Endothelial cell of umbilical vein (primary cell): ENCODE measurements around the gene ACVR2B. TPM values are rescaled to one million over a fixed set of nuclear protein-coding genes. Genes with fewer than 3 reads are reported as not detected.

ENCODE experiments used
- BruUV-seq: library from RNA; stranded (reverse); fragments of 400-500 nt; replicated peaks from 2 replicates; lab custom pipeline; 2021; lab: Mats Ljungman, UMichigan
- CTCF ChIA-PET: fragments of 300-600, 350-600 bp; sonication (Branson Sonifier 250); formaldehyde crosslinking; loops from one replicate; lab custom pipeline; 2021; ENCODE audit warnings: antibody characterized with exemption, inconsistent platforms; lab: Charles Lee
- POLR2A ChIA-PET: fragments of 300-600, 350-600 bp; sonication (Branson Sonifier 250); formaldehyde crosslinking; loops from one replicate; lab custom pipeline; 2021; ENCODE audit warnings: antibody characterized with exemption, inconsistent platforms; lab: Charles Lee
- DNase-seq: peaks from one replicate; pipeline ENCODE4 v3.0.0-alpha.2; 2011; ENCODE audit warnings: low read depth, low spot score
- FAIRE-seq: peaks from 2 replicates; lab custom pipeline; 2011; peaks lifted over from hg19 to GRCh38; lab: Jason Lieb, UNC
- H2AFZ ChIP-seq: 2 replicates; pipeline ENCODE4 v1.6.0; 2012; ENCODE audit warnings: low read depth, low read length, control low read depth, inconsistent platforms
- H3K27ac ChIP-seq: 2 replicates; pipeline ENCODE4 v1.5.1; 2011; ENCODE audit warnings: low read depth, mild to moderate bottlenecking, control low read depth, low read length, moderate library complexity; ENCODE audit not compliant: insufficient read depth
- H3K27me3 ChIP-seq, 2 experiments: 2 replicates each; pipeline versions ENCODE4 v1.6.0 to v1.6.1; 2011; ENCODE audit warnings: low read length in 2 of 2, mixed read lengths in 1 of 2; ENCODE audit not compliant: control insufficient read depth in 2 of 2, insufficient read depth in 2 of 2
- H3K36me3 ChIP-seq, 2 experiments: 2 replicates in 1 of 2; 3 replicates in 1 of 2; pipeline ENCODE4 v1.5.1; 2011; ENCODE audit warnings: low read length in 2 of 2, mild to moderate bottlenecking in 1 of 2, moderate library complexity in 1 of 2; ENCODE audit not compliant: control insufficient read depth in 2 of 2, insufficient read depth in 2 of 2; ENCODE audit errors: extremely low read depth in 1 of 2
- H3K4me1 ChIP-seq: 3 replicates; pipeline ENCODE4 v1.5.1; 2011; ENCODE audit warnings: mild to moderate bottlenecking, low read length; ENCODE audit not compliant: control insufficient read depth, insufficient read depth; ENCODE audit errors: extremely low read depth
- H3K4me2 ChIP-seq: 2 replicates; pipeline ENCODE4 v1.6.1; 2011; ENCODE audit warnings: low read length, control low read depth, mixed read lengths; ENCODE audit not compliant: insufficient read depth
- H3K4me3 ChIP-seq, 3 experiments: fragments of 200-600 bp in 1 of 3; sonication (generic), shearing (Covaris generic) in 1 of 3; replicated peaks in 1 of 3; 2 replicates each; pipeline ENCODE4 v1.5.1; 2011 to 2016; ENCODE audit warnings: control low read depth in 3 of 3, low read length in 3 of 3, mild to moderate bottlenecking in 2 of 3, inconsistent platforms in 1 of 3, low read depth in 1 of 3, moderate library complexity in 1 of 3; ENCODE audit not compliant: insufficient read depth in 1 of 3
- H3K79me2 ChIP-seq: 2 replicates; pipeline ENCODE4 v1.6.0; 2012; ENCODE audit warnings: low read length, inconsistent platforms; ENCODE audit not compliant: control insufficient read depth, insufficient read depth
- H3K9ac ChIP-seq: replicated peaks from 2 replicates; pipeline ENCODE3; 2011; ENCODE audit warnings: low read length, control low read depth; ENCODE audit not compliant: insufficient read depth; ENCODE audit errors: extremely low read depth
- H3K9me1 ChIP-seq: replicated peaks from 3 replicates; pipeline ENCODE4 v1.6.0; 2011; ENCODE audit warnings: mild to moderate bottlenecking, low read length; ENCODE audit not compliant: control insufficient read depth, insufficient read depth; ENCODE audit errors: extremely low read depth
- H3K9me3 ChIP-seq: replicated peaks from 2 replicates; pipeline ENCODE4 v1.5.1; 2012; ENCODE audit warnings: low read length, inconsistent platforms; ENCODE audit not compliant: control insufficient read depth, insufficient read depth
- H4K20me1 ChIP-seq: replicated peaks from 2 replicates; pipeline ENCODE3; 2011; ENCODE audit warnings: mild to moderate bottlenecking, low read length; ENCODE audit not compliant: control insufficient read depth, insufficient read depth; ENCODE audit errors: extremely low read depth
- EZH2 ChIP-seq: IDR thresholded peaks from 2 replicates; pipeline ENCODE4 v1.6.1; 2012; ENCODE audit warnings: borderline replicate concordance, low read depth, mild to moderate bottlenecking, moderate library complexity, low read length, inconsistent platforms; ENCODE audit not compliant: severe bottlenecking
- FOS ChIP-seq: IDR thresholded peaks from 2 replicates; pipeline ENCODE4 v1.6.1; 2011; ENCODE audit warnings: mild to moderate bottlenecking, low read length, moderate library complexity, borderline replicate concordance; ENCODE audit not compliant: insufficient read depth
- JUN ChIP-seq: IDR thresholded peaks from 2 replicates; pipeline ENCODE4 v1.6.1; 2011; ENCODE audit warnings: borderline replicate concordance, low read depth; ENCODE audit not compliant: insufficient read length, insufficient read depth
- MYC ChIP-seq: IDR thresholded peaks from one replicate; pipeline ENCODE4 v1.6.1; 2011; ENCODE audit warnings: mild to moderate bottlenecking, low read depth, low read length
- POLR2A ChIP-seq: IDR thresholded peaks from 2 replicates; pipeline ENCODE4 v1.6.1; 2012; ENCODE audit warnings: low read depth, mild to moderate bottlenecking, control low read depth, low read length
- POLR2AphosphoS5 ChIP-seq: IDR thresholded peaks from 2 replicates; pipeline ENCODE4 v1.6.1; 2012; ENCODE audit warnings: low read depth, mild to moderate bottlenecking, control low read depth, low read length, moderate library complexity; ENCODE audit not compliant: insufficient read depth
- dilution Hi-C: fragments of 300-500 bp; cut with MboI; formaldehyde crosslinking; loops from one replicate; pipeline ENCODE4 v1.15.0; 2019; ENCODE audit warnings: low sequenced_read_pairs; ENCODE audit not compliant: extremely low pct_ligation_motif_present
- intact Hi-C: fragments of 100-400 bp; cut with micrococcal nuclease; formaldehyde crosslinking; loops from one replicate; pipeline ENCODE4 v1.10.0; 2022
- polyA plus RNA-seq, 4 experiments: library from polyadenylated mRNA; depleted of rRNA in 3 of 4; stranded (reverse) in 3 of 4; unstranded in 1 of 4; fragments of >200 nt; gene quantifications; 2 replicates each; pipeline versions ENCODE4 v1.2.1 to v1.2.3, GENCODE V29; 2011 to 2012; ENCODE audit warnings: missing spikeins in 1 of 4
- total RNA-seq: library from RNA; stranded (reverse); gene quantifications from 2 replicates; pipeline ENCODE4 v1.2.3, GENCODE V29; 2021
- TF ChIP-seq, protein P1 (sequence below): IDR thresholded peaks from 2 replicates; pipeline ENCODE4 v1.6.1; 2011; ENCODE audit not compliant: insufficient read depth, insufficient read length
- TF ChIP-seq, protein P2 (sequence below), 2 donors: IDR thresholded peaks; 1 replicate in 1 of 2; 2 replicates in 1 of 2; pipeline ENCODE4 v1.5.1; 2011; ENCODE audit warnings: low read length in 2 of 2, mild to moderate bottlenecking in 2 of 2, moderate library complexity in 2 of 2, control low read depth in 1 of 2, inconsistent platforms in 1 of 2, low read depth in 1 of 2; ENCODE audit not compliant: insufficient read depth in 1 of 2; ENCODE audit errors: extremely low read depth in 1 of 2

ACVR2B gene
- total and polyA plus RNA-seq, 2 donors (not counting 3 experiments of a cell fraction or from before 2014, with no cell fraction given): 2.0 to 4.9 TPM

DNA sequence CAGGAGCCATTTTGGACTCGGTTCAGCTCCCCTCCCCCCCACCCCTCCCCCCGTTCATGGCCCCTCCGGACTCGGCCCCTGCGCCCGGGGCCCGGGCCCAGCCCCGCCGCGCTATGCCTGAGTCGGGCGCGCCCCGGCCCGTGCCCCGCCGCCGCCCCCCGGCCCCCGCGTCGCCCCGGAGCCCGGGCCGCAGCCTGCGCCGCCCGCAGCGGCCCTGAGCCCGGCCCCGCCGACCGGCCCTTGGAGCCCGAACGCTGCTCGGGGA is 155 bp downstream of the ACVR2B start:
- dilution Hi-C loops (no loop called here), intact Hi-C loops (no loop called here)
- DNase-seq (no peak), FAIRE-seq (no peak)
- Histone ChIP-seq H3K4me2 (peak overlapping the region; percentile 81), H3K9ac (peak overlapping the region; percentile 82), H3K9me3 (no peaks in the 10 kb centered on the region), H4K20me1 (peaks cover 2% of the 10 kb centered on the region), H3K79me2 (peaks cover 5% of the 10 kb centered on the region), H3K27ac (peak overlapping the region; percentile 45), H3K36me3 (no peaks in the 10 kb centered on the region), H3K27me3 (no peaks in the 10 kb centered on the region), H2AFZ (peak overlapping the region; percentile 70), H3K9me1 (no peaks in the 10 kb centered on the region), H3K4me3 (peak overlapping the region; percentile 37 to 85 (median 68)), H3K4me1 (no peaks in the 10 kb centered on the region)
- POLR2A ChIA-PET: no interaction called here
- CTCF ChIA-PET: interaction anchor here (0.7 to 2.0 kb wide), 4 partner anchors 26 to 317 kb away, joined by 3 to 14 read pairs (median 4); partner anchors contain the start of genes ACAA1, EXOG and XYLB
- TF ChIP-seq EZH2: no peak
- no peak for TF ChIP-seq POLR2A
- no peak for TF ChIP-seq MYC
- TF ChIP-seq, protein P1, sequence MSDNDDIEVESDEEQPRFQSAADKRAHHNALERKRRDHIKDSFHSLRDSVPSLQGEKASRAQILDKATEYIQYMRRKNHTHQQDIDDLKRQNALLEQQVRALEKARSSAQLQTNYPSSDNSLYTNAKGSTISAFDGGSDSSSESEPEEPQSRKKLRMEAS: no peak
- no peak for TF ChIP-seq FOS
- TF ChIP-seq POLR2AphosphoS5: no peak
- TF ChIP-seq JUN: no peak
- TF ChIP-seq, protein P2, sequence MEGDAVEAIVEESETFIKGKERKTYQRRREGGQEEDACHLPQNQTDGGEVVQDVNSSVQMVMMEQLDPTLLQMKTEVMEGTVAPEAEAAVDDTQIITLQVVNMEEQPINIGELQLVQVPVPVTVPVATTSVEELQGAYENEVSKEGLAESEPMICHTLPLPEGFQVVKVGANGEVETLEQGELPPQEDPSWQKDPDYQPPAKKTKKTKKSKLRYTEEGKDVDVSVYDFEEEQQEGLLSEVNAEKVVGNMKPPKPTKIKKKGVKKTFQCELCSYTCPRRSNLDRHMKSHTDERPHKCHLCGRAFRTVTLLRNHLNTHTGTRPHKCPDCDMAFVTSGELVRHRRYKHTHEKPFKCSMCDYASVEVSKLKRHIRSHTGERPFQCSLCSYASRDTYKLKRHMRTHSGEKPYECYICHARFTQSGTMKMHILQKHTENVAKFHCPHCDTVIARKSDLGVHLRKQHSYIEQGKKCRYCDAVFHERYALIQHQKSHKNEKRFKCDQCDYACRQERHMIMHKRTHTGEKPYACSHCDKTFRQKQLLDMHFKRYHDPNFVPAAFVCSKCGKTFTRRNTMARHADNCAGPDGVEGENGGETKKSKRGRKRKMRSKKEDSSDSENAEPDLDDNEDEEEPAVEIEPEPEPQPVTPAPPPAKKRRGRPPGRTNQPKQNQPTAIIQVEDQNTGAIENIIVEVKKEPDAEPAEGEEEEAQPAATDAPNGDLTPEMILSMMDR (IDR thresholded peaks at IDR 0.05; ENCODE audit: extremely low read depth in 1 of 2, insufficient read depth in 1 of 2, low read depth in 1 of 2, low read length in 2 of 2): no peak
- no TSS peak for BruUV-seq
